Lower leg skin (tissue), 3 donors: ENCODE measurements around the gene SLC39A11.

ENCODE experiments used
- POLR2A ChIP-seq, 2 donors: fragments of 450-650 bp; IDR thresholded peaks; one replicate each; pipeline ENCODE4 v1.6.1; 2016 to 2017; ENCODE audit warnings: antibody characterized with exemption in 2 of 2, mild to moderate bottlenecking in 1 of 2, moderate library complexity in 1 of 2
- TF ChIP-seq, protein P1 (sequence below), 3 donors: fragments of 450-650 bp; IDR thresholded peaks; one replicate each; pipeline ENCODE4 v1.5.1; 2016; ENCODE audit warnings: antibody characterized with exemption in 3 of 3, mild to moderate bottlenecking in 3 of 3, moderate library complexity in 2 of 3

DNA sequence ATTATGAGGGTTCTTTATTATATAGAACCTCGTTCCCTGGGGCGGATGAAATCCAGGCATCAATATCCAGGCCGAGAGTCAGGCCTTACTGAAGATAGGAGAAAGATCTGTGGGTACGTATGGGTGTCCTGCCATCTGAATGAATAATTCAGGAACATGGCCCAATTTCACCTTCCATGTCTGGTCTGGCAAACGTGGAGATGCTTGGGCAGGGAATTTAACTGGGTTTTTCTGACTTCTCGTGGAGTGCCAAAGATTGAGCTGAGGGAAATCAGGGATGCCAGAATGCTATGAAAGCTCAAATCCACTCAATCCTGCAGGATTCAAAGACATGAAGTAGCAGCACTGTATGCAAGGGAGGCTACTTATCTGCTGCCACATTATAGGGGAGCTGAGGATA lies 302.8 kb downstream of the SLC39A11 start:
- TF ChIP-seq, protein P1, sequence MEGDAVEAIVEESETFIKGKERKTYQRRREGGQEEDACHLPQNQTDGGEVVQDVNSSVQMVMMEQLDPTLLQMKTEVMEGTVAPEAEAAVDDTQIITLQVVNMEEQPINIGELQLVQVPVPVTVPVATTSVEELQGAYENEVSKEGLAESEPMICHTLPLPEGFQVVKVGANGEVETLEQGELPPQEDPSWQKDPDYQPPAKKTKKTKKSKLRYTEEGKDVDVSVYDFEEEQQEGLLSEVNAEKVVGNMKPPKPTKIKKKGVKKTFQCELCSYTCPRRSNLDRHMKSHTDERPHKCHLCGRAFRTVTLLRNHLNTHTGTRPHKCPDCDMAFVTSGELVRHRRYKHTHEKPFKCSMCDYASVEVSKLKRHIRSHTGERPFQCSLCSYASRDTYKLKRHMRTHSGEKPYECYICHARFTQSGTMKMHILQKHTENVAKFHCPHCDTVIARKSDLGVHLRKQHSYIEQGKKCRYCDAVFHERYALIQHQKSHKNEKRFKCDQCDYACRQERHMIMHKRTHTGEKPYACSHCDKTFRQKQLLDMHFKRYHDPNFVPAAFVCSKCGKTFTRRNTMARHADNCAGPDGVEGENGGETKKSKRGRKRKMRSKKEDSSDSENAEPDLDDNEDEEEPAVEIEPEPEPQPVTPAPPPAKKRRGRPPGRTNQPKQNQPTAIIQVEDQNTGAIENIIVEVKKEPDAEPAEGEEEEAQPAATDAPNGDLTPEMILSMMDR (IDR thresholded peaks at IDR 0.05): no peak
- no peak for TF ChIP-seq POLR2A (IDR thresholded peaks at IDR 0.05)
